ENCODE measurements around the gene RASL10B.

DNA sequence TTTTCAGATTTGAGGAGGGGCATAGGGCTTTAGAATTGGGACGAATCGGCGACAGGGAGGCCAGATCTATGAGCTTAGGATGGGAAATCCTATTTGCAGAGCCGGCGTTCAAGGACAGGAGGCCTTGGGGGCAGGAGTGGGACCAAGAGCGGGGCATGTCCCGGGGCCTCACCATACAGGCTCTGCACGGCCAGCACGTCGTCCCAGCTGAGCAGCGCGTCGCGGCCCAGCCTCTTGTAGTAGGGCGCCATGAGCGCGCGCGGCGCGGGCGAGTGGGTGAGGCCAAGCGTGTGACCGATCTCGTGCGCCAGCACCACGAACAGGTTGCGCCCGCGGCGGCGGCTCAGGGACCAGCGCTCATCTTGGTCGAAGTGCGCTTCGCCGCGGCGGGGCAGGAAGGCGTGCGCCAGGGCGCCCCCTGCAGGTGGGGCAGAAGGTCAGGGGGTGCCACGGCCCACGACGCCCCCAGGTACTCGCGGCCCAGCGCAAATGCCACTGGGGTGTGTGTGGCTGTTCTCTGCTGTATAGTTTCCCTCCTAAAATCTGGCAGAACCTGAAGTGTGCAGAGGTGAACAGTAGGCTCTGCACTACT, 38.6 kb downstream of the RASL10B start:
- peak; percentile 52 for TF ChIP-seq CTCF (IDR thresholded peaks at IDR 0.05; ENCODE audit: low read depth, low read length)
- no peak for TF ChIP-seq EZH2phosphoT487 (IDR thresholded peaks at IDR 0.05; ENCODE audit: low read depth)

Data from OCI-LY3 (cell line).